Natural killer cell treated with Interleukin-12 subunit alpha and Interleukin-12 subunit beta and Interleukin-15 and Interleukin-18, amount 100 ng/mL, for 72 hours (primary cell): Measurements from ENCODE around the gene PIANP. TPM values are rescaled to one million over a fixed set of nuclear protein-coding genes. Genes with fewer than 3 reads are reported as not detected.
A peak's percentile ranks its signal among the peaks of the same experiment; 100 is the strongest.
"Not testable (repeated sequence)": the region's sequence is repeated elsewhere in the genome, so short reads cannot be mapped to it uniquely, and the experiment has no call there.

ENCODE experiments used
- ATAC-seq, 2 donors: fragments of 150-1000 bp; cut with Tn5 transposase in 1 of 2; sonication (Bioruptor Pico), chemical (Tn5 transposase) in 1 of 2; 2 replicates each; pipeline ENCODE4 v1.10.0; 2021
- DNase-seq: peaks from one replicate; pipeline ENCODE4 v3.0.0; 2022; ENCODE audit warnings: low spot score
- H3K27ac Mint-ChIP-seq, 2 donors: 1 replicate in 1 of 2; 2 replicates in 1 of 2; pipeline ENCODE4 v1.8.0; 2022; ENCODE audit warnings: mixed read lengths in 2 of 2, mild to moderate bottlenecking in 1 of 2, moderate library complexity in 1 of 2
- H3K27me3 Mint-ChIP-seq, 2 donors: 1 replicate in 1 of 2; 2 replicates in 1 of 2; pipeline ENCODE4 v1.8.0; 2022; ENCODE audit warnings: mixed read lengths in 2 of 2
- H3K36me3 Mint-ChIP-seq: one replicate; pipeline ENCODE4 v1.8.0; 2022; ENCODE audit warnings: mixed read lengths
- H3K4me1 Mint-ChIP-seq, 2 donors: 1 replicate in 1 of 2; 2 replicates in 1 of 2; pipeline ENCODE4 v1.8.0; 2022; ENCODE audit warnings: low read depth in 2 of 2, mixed read lengths in 2 of 2, mild to moderate bottlenecking in 1 of 2
- H3K4me3 Mint-ChIP-seq: one replicate; pipeline ENCODE4 v1.8.0; 2022; ENCODE audit warnings: mixed read lengths
- H3K9me3 Mint-ChIP-seq: 2 replicates; pipeline ENCODE4 v1.8.0; 2022; ENCODE audit warnings: mixed read lengths
- total RNA-seq, 2 donors: library from RNA; stranded (reverse); gene quantifications; one replicate each; pipeline ENCODE4 v1.2.3, GENCODE V29; 2022

PIANP gene
- total RNA-seq, result under 1 TPM in 1 of 2 donors, not detected in 1; 0.17 TPM

- Mint-ChIP-seq H3K36me3 (peaks cover 7% of the 10 kb centered on the region), H3K4me3 (peak within 1 kb of the TSS; percentile 61), H3K27ac (peak within 1 kb of the TSS in 1 of 2 donors; percentile 21), H3K9me3 (no peaks in the 10 kb centered on the region), H3K27me3 (peaks cover 57 to 72% of the 10 kb centered on the region in 2 donors), H3K4me1 (peaks cover 8 to 9% of the 10 kb centered on the region in 2 donors)
- DNase-seq (no peak), ATAC-seq (peak; percentile 67 to 70)
Observed at GRCh38 chr12:6700646-6701051, at the start of gene PIANP. TSS of gene PIANP (minus strand) at chr12:6700815. CDS start at chr12:6698061, 2,754 bp downstream.

- peaks cover 18% of the 10 kb centered on the region for H3K36me3 Mint-ChIP-seq
- no peak overlapping the region for H3K4me3 Mint-ChIP-seq
- ATAC-seq (no peak), DNase-seq (no peak)
- peaks cover 16 to 17% of the 10 kb centered on the region in 2 donors for H3K4me1 Mint-ChIP-seq
- no peaks in the 10 kb centered on the region for H3K9me3 Mint-ChIP-seq
- no peaks in the 10 kb centered on the region for H3K27me3 Mint-ChIP-seq
- H3K27ac Mint-ChIP-seq, result no peak overlapping the region
Observed at GRCh38 chr12:6748761-6749160, 48.1 kb upstream of the PIANP start.

GRCh38 chr12:6747216-6747615 is 46.6 kb upstream of the PIANP start:
- ATAC-seq (no peak), DNase-seq (no peak)
- Mint-ChIP-seq H3K9me3 (no peaks in the 10 kb centered on the region), H3K4me1 (peaks cover 12 to 14% of the 10 kb centered on the region in 2 donors), H3K27ac (peak overlapping the region in 1 of 2 donors; percentile 27), H3K27me3 (no peaks in the 10 kb centered on the region), H3K36me3 (peaks cover 18% of the 10 kb centered on the region), H3K4me3 (no peak overlapping the region)

GRCh38 chr12:6745741-6746525 is 45.3 kb upstream of the PIANP start:
- DNase-seq (no peak), ATAC-seq (peak; percentile 73 to 74)
- Mint-ChIP-seq H3K36me3 (peaks cover 16% of the 10 kb centered on the region), H3K9me3 (no peaks in the 10 kb centered on the region), H3K27ac (peak overlapping the region; percentile 57 to 76), H3K27me3 (no peaks in the 10 kb centered on the region), H3K4me1 (peaks cover 6 to 8% of the 10 kb centered on the region in 2 donors), H3K4me3 (no peak overlapping the region)

GRCh38 chr12:6743300-6743699 is 42.7 kb upstream of the PIANP start:
- not testable (repeated sequence) for H3K9me3 Mint-ChIP-seq, H3K27me3 Mint-ChIP-seq, H3K27ac Mint-ChIP-seq, H3K4me3 Mint-ChIP-seq, DNase-seq, H3K4me1 Mint-ChIP-seq, ATAC-seq
- peaks cover 11% of the 10 kb centered on the region for H3K36me3 Mint-ChIP-seq

GRCh38 chr12:6742834-6743233 is 42.2 kb upstream of the PIANP start:
- Mint-ChIP-seq H3K9me3 (no peaks in the 10 kb centered on the region), H3K4me1 (peaks cover 6 to 8% of the 10 kb centered on the region in 2 donors), H3K27me3 (no peaks in the 10 kb centered on the region), H3K4me3 (no peak overlapping the region), H3K27ac (no peak overlapping the region), H3K36me3 (peaks cover 7% of the 10 kb centered on the region)
- ATAC-seq (no peak), DNase-seq (no peak)

GRCh38 chr12:6742080-6742479 is 41.5 kb upstream of the PIANP start:
- ATAC-seq, H3K36me3 Mint-ChIP-seq, H3K4me3 Mint-ChIP-seq, H3K27me3 Mint-ChIP-seq, DNase-seq, H3K9me3 Mint-ChIP-seq, H3K27ac Mint-ChIP-seq, H3K4me1 Mint-ChIP-seq: not testable (repeated sequence)

GRCh38 chr12:6736754-6737153 is 36.1 kb upstream of the PIANP start:
- H3K27ac Mint-ChIP-seq, result no peak overlapping the region
- peaks cover 4 to 6% of the 10 kb centered on the region in 2 donors for H3K4me1 Mint-ChIP-seq
- no peak overlapping the region for H3K4me3 Mint-ChIP-seq
- H3K36me3 Mint-ChIP-seq, result no peaks in the 10 kb centered on the region
- DNase-seq (no peak), ATAC-seq (no peak)
- H3K27me3 Mint-ChIP-seq, result no peaks in the 10 kb centered on the region
- H3K9me3 Mint-ChIP-seq, result no peaks in the 10 kb centered on the region

GRCh38 chr12:6735448-6736191 is 35.0 kb upstream of the PIANP start:
- H3K27ac Mint-ChIP-seq, result peak overlapping the region in 1 of 2 donors; percentile 3

GRCh38 chr12:6734506-6735387 is 34.1 kb upstream of the PIANP start:
- DNase-seq (no peak), ATAC-seq (no peak)
- H3K27me3 Mint-ChIP-seq, result no peaks in the 10 kb centered on the region
- no peak overlapping the region for H3K4me3 Mint-ChIP-seq
- H3K27ac Mint-ChIP-seq, result no peak overlapping the region
- H3K36me3 Mint-ChIP-seq, result peaks cover 6% of the 10 kb centered on the region
- no peaks in the 10 kb centered on the region for H3K9me3 Mint-ChIP-seq
- peaks cover 5 to 6% of the 10 kb centered on the region in 2 donors for H3K4me1 Mint-ChIP-seq

More at GRCh38 chr12:6735448-6736191, 35.0 kb upstream of the PIANP start:
- Mint-ChIP-seq H3K4me3 (no peak overlapping the region), H3K36me3 (no peaks in the 10 kb centered on the region), H3K27me3 (no peaks in the 10 kb centered on the region), H3K9me3 (no peaks in the 10 kb centered on the region), H3K4me1 (peaks cover 4 to 6% of the 10 kb centered on the region in 2 donors)
- peak in 1 of 2 donors; percentile 51 for ATAC-seq
- DNase-seq, result no peak

- peaks cover 10 to 11% of the 10 kb centered on the region in 2 donors for H3K4me1 Mint-ChIP-seq
- H3K36me3 Mint-ChIP-seq, result peaks cover 13% of the 10 kb centered on the region
- ATAC-seq (no peak), DNase-seq (no peak)
- H3K9me3 Mint-ChIP-seq, result no peaks in the 10 kb centered on the region
- no peak overlapping the region for H3K4me3 Mint-ChIP-seq
- no peak overlapping the region for H3K27ac Mint-ChIP-seq
- H3K27me3 Mint-ChIP-seq, result no peaks in the 10 kb centered on the region
Observed at GRCh38 chr12:6730169-6730568, 29.6 kb upstream of the PIANP start.

GRCh38 chr12:6729186-6729585 is 28.6 kb upstream of the PIANP start:
- Mint-ChIP-seq H3K9me3 (no peaks in the 10 kb centered on the region), H3K27me3 (no peaks in the 10 kb centered on the region), H3K27ac (no peak overlapping the region), H3K4me1 (peaks cover 16% of the 10 kb centered on the region in 2 donors), H3K36me3 (peaks cover 13% of the 10 kb centered on the region), H3K4me3 (no peak overlapping the region)
- ATAC-seq (no peak), DNase-seq (no peak)

- ATAC-seq, result no peak
- Mint-ChIP-seq H3K27ac (peak overlapping the region in 1 of 2 donors; percentile 86), H3K9me3 (no peaks in the 10 kb centered on the region), H3K4me3 (peak overlapping the region; percentile 95), H3K36me3 (peaks cover 17% of the 10 kb centered on the region), H3K27me3 (no peaks in the 10 kb centered on the region), H3K4me1 (peaks cover 22 to 27% of the 10 kb centered on the region in 2 donors)
- DNase-seq, result no peak
Observed at GRCh38 chr12:6725350-6725749, 24.7 kb upstream of the PIANP start.
